ENCODE measurements around the gene BPIFA2. TPM values are rescaled to one million over a fixed set of nuclear protein-coding genes. Genes with fewer than 3 reads are reported as not detected.
A peak's percentile ranks its signal among the peaks of the same experiment; 100 is the strongest.

BPIFA2 gene
- total RNA-seq, 4 donors from 2014 or later = 0.33 to 1.7 (median 0.58) TPM; not detected in 1

DNA sequence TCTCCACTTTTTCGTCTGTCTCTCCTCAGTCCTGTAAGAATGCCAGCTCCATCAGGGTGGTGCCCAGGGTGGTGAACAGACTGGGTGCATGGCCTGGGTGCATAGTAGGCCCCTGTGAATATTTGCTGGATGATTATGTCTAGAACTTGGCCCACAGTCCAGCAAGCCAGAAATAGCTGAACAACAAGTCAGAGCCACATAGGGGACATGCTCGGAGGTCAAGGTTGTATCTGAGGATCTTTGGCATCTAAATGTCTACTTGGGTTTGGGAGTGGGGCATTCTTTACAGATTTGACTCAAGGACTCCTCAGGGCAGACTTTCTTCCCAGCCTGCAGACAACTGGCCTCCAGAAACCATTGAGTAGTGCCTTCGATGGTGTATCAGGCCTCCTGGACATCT is 31.1 kb downstream of the BPIFA2 start:
- DNase-seq (ENCODE audit: extremely low spot score) = no peak
- Histone ChIP-seq H3K4me3 (no peak overlapping the region), H3K27ac (replicated peaks in 1 of 4) (no peak overlapping the region), H3K9me3 (no peaks in the 10 kb centered on the region), H3K27me3 (peaks cover 0 to 34% (median 0%) of the 10 kb centered on the region in 4 donors), H3K4me1 (no peaks in the 10 kb centered on the region), H3K36me3 (no peaks in the 10 kb centered on the region)
- TF ChIP-seq POLR2AphosphoS5 (IDR thresholded peaks at IDR 0.05) = no peak
- TF ChIP-seq, protein P1, sequence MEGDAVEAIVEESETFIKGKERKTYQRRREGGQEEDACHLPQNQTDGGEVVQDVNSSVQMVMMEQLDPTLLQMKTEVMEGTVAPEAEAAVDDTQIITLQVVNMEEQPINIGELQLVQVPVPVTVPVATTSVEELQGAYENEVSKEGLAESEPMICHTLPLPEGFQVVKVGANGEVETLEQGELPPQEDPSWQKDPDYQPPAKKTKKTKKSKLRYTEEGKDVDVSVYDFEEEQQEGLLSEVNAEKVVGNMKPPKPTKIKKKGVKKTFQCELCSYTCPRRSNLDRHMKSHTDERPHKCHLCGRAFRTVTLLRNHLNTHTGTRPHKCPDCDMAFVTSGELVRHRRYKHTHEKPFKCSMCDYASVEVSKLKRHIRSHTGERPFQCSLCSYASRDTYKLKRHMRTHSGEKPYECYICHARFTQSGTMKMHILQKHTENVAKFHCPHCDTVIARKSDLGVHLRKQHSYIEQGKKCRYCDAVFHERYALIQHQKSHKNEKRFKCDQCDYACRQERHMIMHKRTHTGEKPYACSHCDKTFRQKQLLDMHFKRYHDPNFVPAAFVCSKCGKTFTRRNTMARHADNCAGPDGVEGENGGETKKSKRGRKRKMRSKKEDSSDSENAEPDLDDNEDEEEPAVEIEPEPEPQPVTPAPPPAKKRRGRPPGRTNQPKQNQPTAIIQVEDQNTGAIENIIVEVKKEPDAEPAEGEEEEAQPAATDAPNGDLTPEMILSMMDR (IDR thresholded peaks at IDR 0.05) = no peak
- no peak for TF ChIP-seq POLR2A (IDR thresholded peaks at IDR 0.05; ENCODE audit: low read depth)
- no peak for TF ChIP-seq EP300 (IDR thresholded peaks at IDR 0.05)
- 96% methylated on average over 3 of the region's 3 CpGs for WGBS
- intact Hi-C loops (cut with DNase I) = no loop called here

DNA sequence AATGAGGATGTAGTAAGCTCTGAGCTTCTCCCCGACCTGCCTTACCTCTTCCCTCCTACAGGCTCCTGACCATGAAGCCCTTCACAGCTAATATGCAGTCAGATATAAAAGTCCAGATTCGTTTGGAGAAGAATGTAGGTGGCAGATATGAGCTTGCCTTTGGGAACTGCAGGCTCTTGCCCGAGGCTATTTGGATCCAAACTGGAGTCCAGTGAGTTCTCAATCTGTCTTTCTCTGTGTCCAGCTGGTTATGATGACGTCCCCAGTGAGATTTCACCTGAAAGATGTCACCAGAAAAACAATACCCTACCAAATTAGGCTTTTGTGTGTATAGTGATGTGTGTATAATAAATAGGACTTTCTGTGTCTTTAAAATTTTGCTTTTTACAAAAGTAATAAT is 34.5 kb downstream of the BPIFA2 start:
- intact Hi-C loops (cut with DNase I) = no loop called here

DNA sequence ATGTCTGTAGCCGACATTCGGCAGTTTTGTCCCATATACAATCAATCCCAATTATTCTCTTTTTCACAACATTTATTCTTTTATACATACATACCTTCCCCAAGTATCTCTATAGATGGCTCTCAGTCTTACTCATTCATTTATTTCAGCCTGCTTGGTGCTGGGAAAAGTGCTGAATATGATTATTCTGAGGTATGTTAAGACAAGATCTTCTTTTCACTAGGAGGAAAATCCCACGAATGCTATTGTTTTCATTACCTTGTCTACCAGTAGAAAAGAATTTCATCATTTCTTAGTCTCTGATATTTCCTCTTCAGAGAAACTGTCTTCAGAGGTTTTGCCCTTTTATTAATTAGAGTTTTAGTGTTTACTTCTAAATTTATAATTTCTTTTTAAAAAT is 35.5 kb downstream of the BPIFA2 start:
- 83% methylated on average over 3 of the region's 3 CpGs for WGBS
- no peak for TF ChIP-seq EP300 (IDR thresholded peaks at IDR 0.05)
- no peak for TF ChIP-seq POLR2AphosphoS5 (IDR thresholded peaks at IDR 0.05)
- no peak for TF ChIP-seq POLR2A (IDR thresholded peaks at IDR 0.05; ENCODE audit: low read depth)
- TF ChIP-seq, protein P1 (IDR thresholded peaks at IDR 0.05) = no peak
- Histone ChIP-seq H3K27me3 (peaks cover 0 to 42% (median 0%) of the 10 kb centered on the region in 4 donors), H3K27ac (replicated peaks in 1 of 4) (no peak overlapping the region), H3K9me3 (no peaks in the 10 kb centered on the region), H3K36me3 (no peaks in the 10 kb centered on the region), H3K4me3 (no peak overlapping the region), H3K4me1 (no peaks in the 10 kb centered on the region)
- intact Hi-C loops (cut with DNase I) = no loop called here
- DNase-seq (ENCODE audit: extremely low spot score) = no peak

More for the DNA sequence above, 34.5 kb downstream of the BPIFA2 start:
- 51% methylated on average over 4 of the region's 4 CpGs for WGBS
- TF ChIP-seq EP300 (IDR thresholded peaks at IDR 0.05) (no peak), POLR2A (IDR thresholded peaks at IDR 0.05; ENCODE audit: low read depth) (no peak), POLR2AphosphoS5 (IDR thresholded peaks at IDR 0.05) (no peak)
- TF ChIP-seq, protein P1 (IDR thresholded peaks at IDR 0.05) = no peak
- H3K36me3 ChIP-seq = no peaks in the 10 kb centered on the region
- peaks cover 0 to 47% (median 0%) of the 10 kb centered on the region in 4 donors for H3K27me3 ChIP-seq
- DNase-seq (ENCODE audit: extremely low spot score) = no peak
- no peaks in the 10 kb centered on the region for H3K4me1 ChIP-seq
- H3K27ac ChIP-seq (replicated peaks in 1 of 4) = no peak overlapping the region
- H3K4me3 ChIP-seq = no peak overlapping the region
- H3K9me3 ChIP-seq = no peaks in the 10 kb centered on the region

DNA sequence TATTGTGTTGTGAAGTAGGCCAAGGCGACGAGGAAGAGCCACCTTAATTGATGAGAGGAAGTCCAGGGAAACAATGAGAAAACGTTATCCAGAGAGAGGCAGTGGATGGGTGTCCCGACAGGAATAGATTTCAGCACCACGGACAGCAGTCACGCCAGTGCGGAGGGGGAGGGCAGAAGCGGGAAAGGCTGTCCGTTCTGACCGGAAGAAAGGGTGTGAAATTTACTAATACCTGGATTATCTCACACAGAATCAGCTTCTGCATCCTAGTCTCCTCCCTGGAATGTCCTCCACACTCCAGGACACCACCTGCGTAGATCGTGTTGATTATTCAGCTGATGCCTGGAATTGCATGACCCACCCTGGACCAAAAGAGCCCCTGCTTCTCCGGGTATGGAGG is 41.8 kb downstream of the BPIFA2 start:
- H3K27ac ChIP-seq (replicated peaks in 1 of 4) = no peak overlapping the region
- no peak overlapping the region for H3K4me3 ChIP-seq
- no peak for DNase-seq (ENCODE audit: extremely low spot score)
- 3% methylated on average over 13 of the region's 13 CpGs for WGBS
- peaks cover 0 to 70% (median 0%) of the 10 kb centered on the region in 4 donors for H3K27me3 ChIP-seq
- no peaks in the 10 kb centered on the region for H3K9me3 ChIP-seq
- intact Hi-C loops (cut with DNase I) = no loop called here
- no peak for TF ChIP-seq EP300 (IDR thresholded peaks at IDR 0.05)
- peak in 1 of 2 donors; percentile 18 for TF ChIP-seq POLR2AphosphoS5 (IDR thresholded peaks at IDR 0.05)
- H3K4me1 ChIP-seq = no peaks in the 10 kb centered on the region
- H3K36me3 ChIP-seq = no peaks in the 10 kb centered on the region

DNA sequence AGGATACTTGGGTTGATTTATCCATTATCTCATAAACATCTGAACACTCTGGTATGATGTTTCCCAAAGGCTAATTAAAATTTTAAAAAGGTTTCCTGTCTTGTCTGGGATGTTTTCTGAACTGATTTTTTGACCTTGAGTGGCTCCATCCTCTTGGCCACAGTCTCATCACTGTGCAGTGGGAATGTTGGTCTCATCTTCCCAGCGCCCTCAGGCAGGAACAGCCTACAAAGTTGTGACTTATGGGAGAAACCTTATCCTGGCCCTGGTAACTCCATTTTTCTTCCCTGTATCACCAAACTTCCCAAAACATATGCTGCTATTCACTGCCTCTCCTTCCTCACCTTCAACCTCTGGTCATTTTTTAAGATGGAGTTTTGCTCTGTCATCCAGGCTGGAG is 42.4 kb downstream of the BPIFA2 start:
- H3K36me3 ChIP-seq = no peaks in the 10 kb centered on the region
- no peak overlapping the region for H3K27ac ChIP-seq (replicated peaks in 1 of 4)
- no peaks in the 10 kb centered on the region for H3K9me3 ChIP-seq
- WGBS = 61% methylated on average over 1 of the region's 1 CpG
- no peaks in the 10 kb centered on the region for H3K4me1 ChIP-seq
- H3K4me3 ChIP-seq = no peak overlapping the region
- DNase-seq (ENCODE audit: extremely low spot score) = no peak
- TF ChIP-seq POLR2AphosphoS5 (IDR thresholded peaks at IDR 0.05) = no peak
- TF ChIP-seq, protein P1 (IDR thresholded peaks at IDR 0.05) = no peak
- no peak for TF ChIP-seq POLR2A (IDR thresholded peaks at IDR 0.05; ENCODE audit: low read depth)
- no peak for TF ChIP-seq EP300 (IDR thresholded peaks at IDR 0.05)
- intact Hi-C loops (cut with DNase I) = no loop called here
- H3K27me3 ChIP-seq = peaks cover 0 to 72% (median 0%) of the 10 kb centered on the region in 4 donors
